Gastrocnemius medialis (tissue), 4 donors: ENCODE results near the gene SMC3.

Experiments used
- POLR2A ChIP-seq, 2 donors: fragments of 450-650 bp; IDR thresholded peaks; one replicate each; pipeline ENCODE4 v1.6.1; 2017; ENCODE audit warnings: antibody characterized with exemption in 2 of 2, mild to moderate bottlenecking in 2 of 2, moderate library complexity in 2 of 2
- TF ChIP-seq, protein P1 (sequence below), 5 experiments: fragments of 450-650 bp in 3 of 5; fragments of 200-600 bp in 2 of 5; sonication (generic) in 2 of 5; IDR thresholded peaks in 4 of 5; conservative IDR thresholded peaks in 1 of 5; 1 replicate in 4 of 5; 2 replicates in 1 of 5; pipeline ENCODE4 v1.5.1; 2016 to 2019; ENCODE audit warnings: antibody characterized with exemption in 5 of 5, mild to moderate bottlenecking in 3 of 5, moderate library complexity in 3 of 5

DNA sequence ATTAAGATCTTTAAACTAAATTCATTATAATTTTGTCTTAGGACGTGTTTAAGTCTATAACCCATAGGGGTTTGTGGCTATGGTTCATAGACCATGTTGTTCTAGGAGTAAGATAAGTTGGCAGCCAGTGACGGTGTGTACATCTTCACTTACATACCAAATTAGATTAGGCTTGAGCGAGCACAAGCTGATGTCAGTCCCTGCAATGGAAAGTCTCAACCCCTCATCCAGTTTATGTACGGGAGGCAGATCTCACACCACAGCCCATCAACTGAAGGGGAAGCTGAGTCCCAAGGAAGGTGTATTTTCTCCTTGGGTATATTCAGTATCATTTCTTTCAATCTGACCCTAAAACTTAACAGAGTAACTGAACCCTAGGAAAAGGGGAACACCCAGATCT, 5.1 kb upstream of the SMC3 start:
- no peak for TF ChIP-seq POLR2A (IDR thresholded peaks at IDR 0.05)
- TF ChIP-seq, protein P1, sequence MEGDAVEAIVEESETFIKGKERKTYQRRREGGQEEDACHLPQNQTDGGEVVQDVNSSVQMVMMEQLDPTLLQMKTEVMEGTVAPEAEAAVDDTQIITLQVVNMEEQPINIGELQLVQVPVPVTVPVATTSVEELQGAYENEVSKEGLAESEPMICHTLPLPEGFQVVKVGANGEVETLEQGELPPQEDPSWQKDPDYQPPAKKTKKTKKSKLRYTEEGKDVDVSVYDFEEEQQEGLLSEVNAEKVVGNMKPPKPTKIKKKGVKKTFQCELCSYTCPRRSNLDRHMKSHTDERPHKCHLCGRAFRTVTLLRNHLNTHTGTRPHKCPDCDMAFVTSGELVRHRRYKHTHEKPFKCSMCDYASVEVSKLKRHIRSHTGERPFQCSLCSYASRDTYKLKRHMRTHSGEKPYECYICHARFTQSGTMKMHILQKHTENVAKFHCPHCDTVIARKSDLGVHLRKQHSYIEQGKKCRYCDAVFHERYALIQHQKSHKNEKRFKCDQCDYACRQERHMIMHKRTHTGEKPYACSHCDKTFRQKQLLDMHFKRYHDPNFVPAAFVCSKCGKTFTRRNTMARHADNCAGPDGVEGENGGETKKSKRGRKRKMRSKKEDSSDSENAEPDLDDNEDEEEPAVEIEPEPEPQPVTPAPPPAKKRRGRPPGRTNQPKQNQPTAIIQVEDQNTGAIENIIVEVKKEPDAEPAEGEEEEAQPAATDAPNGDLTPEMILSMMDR (IDR thresholded peaks at IDR 0.05 in 4 of 5, conservative IDR thresholded peaks at IDR 0.05 in 1 of 5): no peak
